ENCODE results near the gene DIRAS1. TPM values are rescaled to one million over a fixed set of nuclear protein-coding genes. Genes with fewer than 3 reads are reported as not detected.

The DIRAS1 gene
- total RNA-seq, 1 donor from 2014 or later = 47.1 TPM

DNA sequence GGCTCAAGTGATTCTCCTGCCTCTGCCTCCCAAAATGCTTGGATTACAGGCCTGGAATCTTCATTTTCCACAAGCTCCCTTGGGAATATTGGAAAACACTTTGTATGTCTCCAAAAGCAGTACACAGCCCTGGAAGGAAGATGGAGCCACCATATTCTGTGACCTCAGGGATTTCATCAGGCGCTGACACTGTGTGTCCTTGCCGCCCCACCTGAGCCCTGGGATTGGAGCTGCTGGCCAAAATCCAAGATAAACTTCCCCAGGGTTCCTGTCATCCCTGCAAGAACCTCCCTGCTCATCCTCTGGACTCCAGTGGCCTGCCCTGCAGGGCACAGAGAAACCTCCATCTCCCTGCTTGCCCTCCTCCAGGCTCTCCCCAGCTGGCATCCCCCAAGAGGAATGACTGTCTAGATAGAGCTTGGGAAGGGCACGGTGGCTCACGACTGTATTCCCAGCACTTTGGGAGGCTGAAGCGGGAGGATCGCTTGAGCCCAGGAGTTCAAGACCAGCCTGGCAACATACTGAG lies 17.4 kb downstream of the DIRAS1 start:
- no peak for DNase-seq
- TF ChIP-seq CTCF (IDR thresholded peaks at IDR 0.05; ENCODE audit: partially characterized antibody, unreplicated experiment) = no peak
- peaks cover 3% of the 10 kb centered on the region for H3K27me3 Mint-ChIP-seq (ENCODE audit: unreplicated experiment)
- H3K9me3 Mint-ChIP-seq (ENCODE audit: unreplicated experiment) = peaks cover 3% of the 10 kb centered on the region
- H3K27ac Mint-ChIP-seq (ENCODE audit: unreplicated experiment) = no peak overlapping the region
- no peak overlapping the region for H3K4me3 Mint-ChIP-seq (ENCODE audit: unreplicated experiment)
- no peaks in the 10 kb centered on the region for H3K4me1 Mint-ChIP-seq (ENCODE audit: low read depth, unreplicated experiment)
- H3K36me3 Mint-ChIP-seq (ENCODE audit: unreplicated experiment) = no peaks in the 10 kb centered on the region

GRCh38 chr19:2703077-2703437 lies 18.1 kb downstream of the DIRAS1 start:
- Mint-ChIP-seq H3K4me3 (ENCODE audit: unreplicated experiment) (peak overlapping the region; percentile 79), H3K4me1 (ENCODE audit: low read depth, unreplicated experiment) (no peaks in the 10 kb centered on the region), H3K27me3 (ENCODE audit: unreplicated experiment) (peaks cover 3% of the 10 kb centered on the region), H3K9me3 (ENCODE audit: unreplicated experiment) (peaks cover 3% of the 10 kb centered on the region), H3K36me3 (ENCODE audit: unreplicated experiment) (no peaks in the 10 kb centered on the region), H3K27ac (ENCODE audit: unreplicated experiment) (no peak overlapping the region)
- no peak for TF ChIP-seq CTCF (IDR thresholded peaks at IDR 0.05; ENCODE audit: partially characterized antibody, unreplicated experiment)
- DNase-seq = no peak

DNA sequence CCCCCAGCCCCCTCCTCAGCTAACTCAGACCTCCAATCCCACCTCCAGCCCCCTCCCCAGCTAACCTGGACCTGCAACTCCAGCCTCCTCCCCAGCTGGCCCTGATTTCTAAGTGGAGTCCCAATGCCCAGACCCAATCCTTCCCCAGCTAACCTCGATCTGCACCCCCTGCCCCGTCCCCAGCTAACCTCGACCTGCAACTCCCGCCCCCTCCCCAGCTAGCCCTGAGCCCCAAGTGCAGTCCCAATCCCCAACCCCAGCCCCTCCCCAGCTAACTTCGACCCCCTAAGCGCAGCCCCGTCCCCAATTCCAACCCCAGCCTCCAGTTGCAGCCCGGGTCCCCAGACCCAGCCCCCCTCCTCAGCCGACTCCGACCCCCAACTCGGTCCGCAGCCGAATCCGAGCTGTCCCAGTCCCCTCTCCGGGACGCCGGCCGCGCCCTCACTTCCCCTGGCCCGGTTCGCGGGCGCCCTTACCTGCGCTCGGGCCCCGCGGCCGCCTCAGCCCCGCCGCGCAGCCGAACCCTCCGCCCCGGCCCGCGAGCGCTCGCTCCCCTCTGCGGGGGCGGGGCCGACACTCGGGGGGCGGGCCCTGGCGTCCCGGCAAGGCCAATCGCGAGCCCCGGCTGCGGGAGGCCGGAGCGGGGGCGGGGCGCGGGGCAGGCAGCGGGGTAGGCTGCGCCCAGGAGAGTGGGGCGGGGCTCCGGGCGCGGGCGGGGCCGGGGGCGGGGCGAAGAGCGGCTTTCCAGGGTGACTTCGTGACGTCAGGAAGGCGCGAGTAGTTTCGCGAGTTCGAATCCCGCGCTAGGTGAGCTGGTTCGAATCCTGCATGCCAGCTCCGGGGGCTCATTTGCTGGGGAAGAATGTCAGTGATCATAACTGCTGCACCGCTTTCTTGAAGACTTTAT lies 18.7 kb downstream of the DIRAS1 start, which contains the start of gene GNG7:
Gene GNG7 (minus strand): TSS at position 525 of the 907 bp plus-strand sequence. CDS start 182,006 bp downstream, outside the sequence.
- Mint-ChIP-seq H3K27ac (ENCODE audit: unreplicated experiment) (no peak within 1 kb of the TSS), H3K27me3 (ENCODE audit: unreplicated experiment) (peaks cover 3% of the 10 kb centered on the region), H3K4me3 (ENCODE audit: unreplicated experiment) (peak within 1 kb of the TSS; percentile 86), H3K4me1 (ENCODE audit: low read depth, unreplicated experiment) (no peaks in the 10 kb centered on the region), H3K36me3 (ENCODE audit: unreplicated experiment) (no peaks in the 10 kb centered on the region), H3K9me3 (ENCODE audit: unreplicated experiment) (peaks cover 3% of the 10 kb centered on the region)
- no peak for TF ChIP-seq CTCF (IDR thresholded peaks at IDR 0.05; ENCODE audit: partially characterized antibody, unreplicated experiment)
- DNase-seq = peak; percentile 98

GRCh38 chr19:2701361-2702169 lies 19.6 kb downstream of the DIRAS1 start:
- no peak for DNase-seq
- H3K9me3 Mint-ChIP-seq (ENCODE audit: unreplicated experiment) = peaks cover 3% of the 10 kb centered on the region
- peak overlapping the region; percentile 86 for H3K4me3 Mint-ChIP-seq (ENCODE audit: unreplicated experiment)
- no peak for TF ChIP-seq CTCF (IDR thresholded peaks at IDR 0.05; ENCODE audit: partially characterized antibody, unreplicated experiment)
- no peaks in the 10 kb centered on the region for H3K4me1 Mint-ChIP-seq (ENCODE audit: low read depth, unreplicated experiment)
- peaks cover 3% of the 10 kb centered on the region for H3K27me3 Mint-ChIP-seq (ENCODE audit: unreplicated experiment)
- H3K36me3 Mint-ChIP-seq (ENCODE audit: unreplicated experiment) = no peaks in the 10 kb centered on the region
- no peak overlapping the region for H3K27ac Mint-ChIP-seq (ENCODE audit: unreplicated experiment)
